H9 (cell line): ENCODE data around the gene GPATCH11. TPM values are rescaled to one million over a fixed set of nuclear protein-coding genes. Genes with fewer than 3 reads are reported as not detected.

ENCODE experiments used
- DNase-seq: peaks from one replicate; pipeline ENCODE4 v3.0.0-alpha.2; 2017
- H2AFZ ChIP-seq: one replicate; pipeline ENCODE4 v1.6.1; 2013; ENCODE audit warnings: mild to moderate bottlenecking, low read length, control low read depth, moderate library complexity
- H2AK5ac ChIP-seq: 2 replicates; pipeline ENCODE4 v1.6.1; 2013; ENCODE audit warnings: low read length, control low read depth, mixed read lengths; ENCODE audit not compliant: insufficient read length
- H2BK120ac ChIP-seq: one replicate; pipeline ENCODE4 v1.6.1; 2013; ENCODE audit warnings: low read depth, mild to moderate bottlenecking, low read length, control low read depth, inconsistent platforms; ENCODE audit not compliant: poor library complexity, severe bottlenecking
- H2BK12ac ChIP-seq: 2 replicates; pipeline ENCODE4 v1.6.1; 2013; ENCODE audit warnings: low read length, control low read depth, mixed read lengths, low read depth; ENCODE audit not compliant: insufficient read length
- H2BK15ac ChIP-seq: 2 replicates; pipeline ENCODE4 v1.6.1; 2013; ENCODE audit warnings: low read depth, low read length, control low read depth
- H2BK20ac ChIP-seq: one replicate; pipeline ENCODE4 v1.6.1; 2013; ENCODE audit warnings: low read depth, mild to moderate bottlenecking, low read length, control low read depth, inconsistent platforms; ENCODE audit not compliant: poor library complexity, severe bottlenecking
- H2BK5ac ChIP-seq: 2 replicates; pipeline ENCODE4 v1.6.1; 2013; ENCODE audit warnings: low read length, control low read depth, mixed read lengths; ENCODE audit not compliant: insufficient read length
- H3K14ac ChIP-seq: 2 replicates; pipeline ENCODE4 v1.6.1; 2013; ENCODE audit warnings: low read length, control low read depth; ENCODE audit not compliant: insufficient read depth
- H3K18ac ChIP-seq: 2 replicates; pipeline ENCODE4 v1.6.1; 2013; ENCODE audit warnings: low read depth, mild to moderate bottlenecking, mixed read lengths, low read length, control low read depth; ENCODE audit not compliant: insufficient read length
- H3K23ac ChIP-seq: 2 replicates; pipeline ENCODE4 v1.6.1; 2013; ENCODE audit warnings: low read length, control low read depth, mixed read lengths, low read depth; ENCODE audit not compliant: insufficient read length
- H3K23me2 ChIP-seq: 2 replicates; pipeline ENCODE4 v1.6.1; 2013; ENCODE audit warnings: low read depth, mild to moderate bottlenecking, mixed read lengths, low read length, control low read depth; ENCODE audit not compliant: insufficient read length, poor library complexity, severe bottlenecking
- H3K27ac ChIP-seq: 2 replicates; pipeline ENCODE4 v1.5.1; 2013; ENCODE audit warnings: low read length, control low read depth, mixed read lengths, low read depth; ENCODE audit not compliant: insufficient read length
- H3K27me3 ChIP-seq: 2 replicates; pipeline ENCODE4 v1.6.1; 2013; ENCODE audit warnings: low read length, control low read depth, inconsistent platforms; ENCODE audit not compliant: insufficient read depth
- H3K4ac ChIP-seq: 2 replicates; pipeline ENCODE4 v1.6.1; 2013; ENCODE audit warnings: low read depth, mild to moderate bottlenecking, control low read depth, inconsistent platforms, low read length, moderate library complexity
- H3K4me1 ChIP-seq: 2 replicates; pipeline ENCODE4 v1.6.1; 2013; ENCODE audit warnings: low read length, control low read depth, inconsistent platforms; ENCODE audit not compliant: insufficient read depth
- H3K4me2 ChIP-seq: 2 replicates; pipeline ENCODE4 v1.6.1; 2013; ENCODE audit warnings: low read length, control low read depth, mixed read lengths; ENCODE audit not compliant: insufficient read length, insufficient read depth
- H3K56ac ChIP-seq: 2 replicates; pipeline ENCODE4 v1.6.1; 2013; ENCODE audit warnings: low read depth, mild to moderate bottlenecking, mixed read lengths, low read length, control low read depth; ENCODE audit not compliant: insufficient read length
- H3K79me1 ChIP-seq: 2 replicates; pipeline ENCODE4 v1.6.1; 2013; ENCODE audit warnings: low read depth, mild to moderate bottlenecking, moderate library complexity, low read length, control low read depth, inconsistent platforms; ENCODE audit not compliant: insufficient read depth, poor library complexity, severe bottlenecking
- H3K79me2 ChIP-seq: 2 replicates; pipeline ENCODE4 v1.6.1; 2013; ENCODE audit warnings: low read length, control low read depth, inconsistent platforms; ENCODE audit not compliant: insufficient read depth
- H3K9ac ChIP-seq: 2 replicates; pipeline ENCODE4 v1.6.1; 2013; ENCODE audit warnings: low read length, control low read depth, mixed read lengths; ENCODE audit not compliant: insufficient read length; ENCODE audit errors: extremely low read depth
- H3K9me3 ChIP-seq: one replicate; pipeline ENCODE4 v1.6.1; 2013; ENCODE audit warnings: low read depth, low read length, inconsistent platforms; ENCODE audit not compliant: control insufficient read depth
- H3T11ph ChIP-seq: one replicate; pipeline ENCODE4 v1.6.1; 2013; ENCODE audit warnings: mild to moderate bottlenecking, low read length, control low read depth, inconsistent platforms
- H4K20me1 ChIP-seq: one replicate; pipeline ENCODE4 v1.6.1; 2013; ENCODE audit not compliant: control insufficient read depth, insufficient read length, insufficient read depth
- H4K5ac ChIP-seq: 2 replicates; pipeline ENCODE4 v1.6.1; 2013; ENCODE audit warnings: low read depth, mild to moderate bottlenecking, mixed read lengths, low read length, control low read depth; ENCODE audit not compliant: insufficient read length
- H4K8ac ChIP-seq: replicated peaks from 2 replicates; pipeline ENCODE4 v1.6.1; 2013; ENCODE audit warnings: low read length, control low read depth, mixed read lengths, low read depth; ENCODE audit not compliant: insufficient read length
- H4K91ac ChIP-seq: 2 replicates; pipeline ENCODE4 v1.6.1; 2013; ENCODE audit warnings: low read depth, mild to moderate bottlenecking, moderate library complexity, mixed read lengths, low read length, control low read depth; ENCODE audit not compliant: insufficient read length
- H3K27ac Mint-ChIP-seq, 3 experiments: 2 replicates in 2 of 3; 3 replicates in 1 of 3; pipeline ENCODE4 v1.8.0; 2020 to 2021; ENCODE audit warnings: mixed read lengths in 3 of 3, mild to moderate bottlenecking in 1 of 3, moderate library complexity in 1 of 3
- H3K27me3 Mint-ChIP-seq: 2 replicates; pipeline ENCODE4 v1.8.0; 2021; ENCODE audit warnings: low read depth, mild to moderate bottlenecking, moderate library complexity, mixed read lengths
- H3K36me3 Mint-ChIP-seq, 3 experiments: 2 replicates in 2 of 3; 3 replicates in 1 of 3; pipeline ENCODE4 v1.8.0; 2020 to 2021; ENCODE audit warnings: low read depth in 3 of 3, mixed read lengths in 3 of 3; ENCODE audit not compliant: insufficient read depth in 1 of 3
- H3K4me1 Mint-ChIP-seq, 2 experiments: 2 replicates each; pipeline ENCODE4 v1.8.0; 2020; ENCODE audit warnings: mixed read lengths in 2 of 2
- H3K4me3 Mint-ChIP-seq, 2 experiments: 2 replicates in 1 of 2; 3 replicates in 1 of 2; pipeline ENCODE4 v1.8.0; 2020 to 2021; ENCODE audit warnings: mild to moderate bottlenecking in 2 of 2, mixed read lengths in 2 of 2, moderate library complexity in 1 of 2
- H3K9me3 Mint-ChIP-seq, 2 experiments: 2 replicates in 1 of 2; 3 replicates in 1 of 2; pipeline ENCODE4 v1.8.0; 2020; ENCODE audit warnings: mild to moderate bottlenecking in 2 of 2, mixed read lengths in 2 of 2, moderate library complexity in 1 of 2
- WGBS: extraction: QIAGEN DNeasy Blood & Tissue Kit; methylation state at CpG from one replicate; pipeline ENCODE4 v1.1.7; 2013; ENCODE audit warnings: missing lambda C conversion rate, low lambda C conversion rate, mixed read lengths; ENCODE audit not compliant: insufficient read length; ENCODE audit errors: extremely low coverage; 5-methylcytosine and 5-hydroxymethylcytosine counted together
- long read RNA-seq: library from polyadenylated mRNA; unstranded; transcript quantifications from one replicate; pipeline ENCODE4 v2.0.0, GENCODE V29; 2020
- total RNA-seq: library from RNA; stranded (reverse); gene quantifications from 2 replicates; pipeline ENCODE4 v1.2.1, GENCODE V29; 2021
- TF ChIP-seq, protein P1 (sequence below): fragments of 200-600 bp; sonication (generic); conservative IDR thresholded peaks from 3 replicates; pipeline ENCODE4 v1.8.0; 2021; ENCODE audit warnings: antibody characterized with exemption, mild to moderate bottlenecking

Gene GPATCH11
- total RNA-seq, result 2.9 and 3.1 TPM in 2 replicates
- long read RNA-seq, partial matches to known transcripts, result 1 of 5 reads
- long read RNA-seq, other reads (novel, unspliced or antisense), result 1 of 5 reads

DNA sequence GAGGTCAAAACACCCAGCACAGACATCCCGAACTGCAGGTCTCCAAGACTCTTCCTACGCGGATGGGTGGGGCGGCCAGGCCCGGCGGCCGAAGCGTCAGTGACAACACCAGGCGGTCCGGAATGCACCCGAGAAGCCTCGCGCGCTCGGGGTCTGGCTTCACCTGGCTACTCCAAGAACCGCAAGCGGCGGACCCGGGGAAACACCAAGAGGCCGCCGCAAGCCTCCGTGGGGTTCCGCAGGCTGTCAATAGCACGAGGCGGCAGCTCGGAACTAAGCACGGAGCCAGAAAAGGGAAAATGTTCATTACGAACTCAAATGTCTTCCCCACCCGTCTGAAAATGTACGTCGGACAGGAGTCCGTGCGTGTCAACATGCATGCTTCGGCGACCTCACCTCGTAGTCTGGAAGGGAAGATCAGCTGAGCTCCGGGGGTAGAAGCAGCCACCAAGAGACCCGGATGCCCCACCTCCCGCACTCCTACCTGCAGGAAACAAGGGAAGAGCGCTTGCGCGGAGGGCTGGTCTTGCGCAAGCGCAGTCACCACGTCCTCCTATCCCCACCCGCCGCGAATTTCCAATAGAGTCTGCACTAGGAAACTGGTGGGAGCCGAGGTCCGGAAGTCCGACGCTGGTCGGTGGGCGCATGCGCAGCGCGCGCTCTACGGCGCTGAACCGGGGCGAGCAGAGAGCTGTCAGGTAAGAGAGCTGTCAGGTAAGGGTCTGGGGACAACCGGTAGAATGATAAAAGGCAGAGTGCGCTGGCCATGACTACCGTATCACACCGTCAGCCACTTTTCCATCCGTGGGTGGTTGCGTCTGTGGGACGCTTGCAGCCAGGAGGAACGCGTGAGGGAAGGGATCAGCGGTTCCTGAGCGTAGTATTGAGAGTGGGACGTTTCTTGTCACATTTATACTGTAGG lies at the start of gene GPATCH11, which contains the start of gene HEATR5B:
Gene GPATCH11, plus strand, starts transcription at position 646 of the 922 bp plus-strand sequence. CDS start 3,864 bp downstream, outside the sequence.
Gene HEATR5B, minus strand, starts transcription at position 500 of the 922 bp plus-strand sequence. CDS start 958 bp downstream, outside the sequence.
- peak within 1 kb of the TSS; percentile 80 for H3K4me2 ChIP-seq
- no peaks in the 10 kb centered on the region for H3K4me1 ChIP-seq
- H3K4ac ChIP-seq, result no peak within 1 kb of the TSS
- no peaks in the 10 kb centered on the region for H3K27me3 Mint-ChIP-seq
- TF ChIP-seq, protein P1, sequence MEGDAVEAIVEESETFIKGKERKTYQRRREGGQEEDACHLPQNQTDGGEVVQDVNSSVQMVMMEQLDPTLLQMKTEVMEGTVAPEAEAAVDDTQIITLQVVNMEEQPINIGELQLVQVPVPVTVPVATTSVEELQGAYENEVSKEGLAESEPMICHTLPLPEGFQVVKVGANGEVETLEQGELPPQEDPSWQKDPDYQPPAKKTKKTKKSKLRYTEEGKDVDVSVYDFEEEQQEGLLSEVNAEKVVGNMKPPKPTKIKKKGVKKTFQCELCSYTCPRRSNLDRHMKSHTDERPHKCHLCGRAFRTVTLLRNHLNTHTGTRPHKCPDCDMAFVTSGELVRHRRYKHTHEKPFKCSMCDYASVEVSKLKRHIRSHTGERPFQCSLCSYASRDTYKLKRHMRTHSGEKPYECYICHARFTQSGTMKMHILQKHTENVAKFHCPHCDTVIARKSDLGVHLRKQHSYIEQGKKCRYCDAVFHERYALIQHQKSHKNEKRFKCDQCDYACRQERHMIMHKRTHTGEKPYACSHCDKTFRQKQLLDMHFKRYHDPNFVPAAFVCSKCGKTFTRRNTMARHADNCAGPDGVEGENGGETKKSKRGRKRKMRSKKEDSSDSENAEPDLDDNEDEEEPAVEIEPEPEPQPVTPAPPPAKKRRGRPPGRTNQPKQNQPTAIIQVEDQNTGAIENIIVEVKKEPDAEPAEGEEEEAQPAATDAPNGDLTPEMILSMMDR, result no peak
- H2BK120ac ChIP-seq, result no peak within 1 kb of the TSS
- no peak within 1 kb of the TSS for H2AFZ ChIP-seq
- H3K14ac ChIP-seq, result no peak within 1 kb of the TSS
- H3K9me3 ChIP-seq, result no peaks in the 10 kb centered on the region
- no peak within 1 kb of the TSS for H3K18ac ChIP-seq
- H2BK5ac ChIP-seq, result no peak within 1 kb of the TSS
- peak; percentile 99 for DNase-seq
- H3K36me3 Mint-ChIP-seq, result peaks cover 0 to 16% (median 3%) of the 10 kb centered on the region in 3 experiments; a peak in 2 of 7 replicates
- H2BK15ac ChIP-seq, result no peak within 1 kb of the TSS
- H3K4me3 Mint-ChIP-seq, result no peak within 1 kb of the TSS
- no peak within 1 kb of the TSS for H4K5ac ChIP-seq
- H3K9me3 Mint-ChIP-seq, result no peaks in the 10 kb centered on the region
- no peaks in the 10 kb centered on the region for H3K27me3 ChIP-seq
- peaks cover 2% of the 10 kb centered on the region for H3K23me2 ChIP-seq
- H3K27ac Mint-ChIP-seq, result no peak within 1 kb of the TSS; a peak in 1 of 7 replicates
- no peak within 1 kb of the TSS for H4K91ac ChIP-seq
- H2BK20ac ChIP-seq, result no peak within 1 kb of the TSS
- H3K4me1 Mint-ChIP-seq, result peaks cover 4 to 5% of the 10 kb centered on the region in 2 experiments; a peak in 2 of 4 replicates
- no CpG with 5 or more reads among the region's 74 CpGs for WGBS
- no peaks in the 10 kb centered on the region for H4K20me1 ChIP-seq
- H4K8ac ChIP-seq, result no peak within 1 kb of the TSS
- no peak within 1 kb of the TSS for H3T11ph ChIP-seq
- H3K79me2 ChIP-seq, result no peaks in the 10 kb centered on the region
- H2AK5ac ChIP-seq, result no peak within 1 kb of the TSS
- no peak within 1 kb of the TSS for H2BK12ac ChIP-seq
- H3K56ac ChIP-seq, result no peak within 1 kb of the TSS
- no peaks in the 10 kb centered on the region for H3K79me1 ChIP-seq
- no peak within 1 kb of the TSS for H3K27ac ChIP-seq
- H3K9ac ChIP-seq, result peak within 1 kb of the TSS; percentile 46
- H3K23ac ChIP-seq, result no peak within 1 kb of the TSS
